ENCODE data around the gene PRPSAP2.
"Not testable (repeated sequence)": the region's sequence is repeated elsewhere in the genome, so short reads cannot be mapped to it uniquely, and the experiment has no call there.

DNA sequence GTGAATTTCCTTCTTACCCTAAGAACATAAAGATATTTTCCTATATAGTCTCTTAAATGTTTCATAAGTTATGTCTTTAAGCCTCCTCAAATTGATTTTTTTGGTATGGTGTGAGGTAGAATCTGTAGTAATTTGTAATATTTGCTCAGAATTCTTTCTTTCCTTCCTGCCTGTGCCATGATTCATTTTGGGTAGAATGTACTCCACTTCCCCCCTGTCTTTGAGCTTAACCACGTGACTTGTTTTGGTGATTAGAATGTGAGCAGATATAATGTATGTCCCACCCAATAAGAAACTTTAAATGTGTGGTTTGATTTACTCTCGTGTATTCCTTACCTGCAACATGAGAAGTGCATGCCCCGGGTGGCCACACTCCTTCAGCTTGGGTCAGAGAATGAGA is 36.5 kb upstream of the PRPSAP2 start:
- not testable (repeated sequence) for TF ChIP-seq EZH2 (IDR thresholded peaks at IDR 0.05); POLR2AphosphoS5 (IDR thresholded peaks at IDR 0.05; ENCODE audit: borderline replicate concordance, low read depth, low read length); FOXP2 (optimal IDR thresholded peaks at IDR 0.05; ENCODE audit: control extremely low read depth, extremely low read length, insufficient read depth)

Data from SK-N-MC (cell line).